GM12874 (cell line): ENCODE measurements around the gene DNAH10.

Experiments used
- CTCF ChIP-seq: IDR thresholded peaks from 2 replicates; pipeline ENCODE4 v1.5.1; 2011; ENCODE audit warnings: low read depth, mild to moderate bottlenecking, control low read depth, low read length, moderate library complexity; ENCODE audit not compliant: insufficient read depth

DNAH10 gene

GRCh38 chr12:123760267-123760938 is 1.7 kb upstream of the DNAH10 start:
- TF ChIP-seq CTCF = no peak

GRCh38 chr12:123762715-123763052 is 583 bp downstream of the DNAH10 start:
- TF ChIP-seq CTCF = no peak

GRCh38 chr12:123763093-123763492 is 992 bp downstream of the DNAH10 start:
- no peak for TF ChIP-seq CTCF

GRCh38 chr12:123764109-123764508 is 2.0 kb downstream of the DNAH10 start:
- no peak for TF ChIP-seq CTCF

GRCh38 chr12:123765504-123766035 is 3.5 kb downstream of the DNAH10 start:
- TF ChIP-seq CTCF = no peak

GRCh38 chr12:123767613-123768012 is 5.5 kb downstream of the DNAH10 start:
- TF ChIP-seq CTCF = no peak

- TF ChIP-seq CTCF = no peak
Measured at GRCh38 chr12:123771261-123771660, 9.2 kb downstream of the DNAH10 start.

- no peak for TF ChIP-seq CTCF
Measured at GRCh38 chr12:123772074-123772473, 10.0 kb downstream of the DNAH10 start.
